Astrocyte (in vitro differentiated cells and primary cell): ENCODE data around the gene PNPLA2. TPM values are rescaled to one million over a fixed set of nuclear protein-coding genes. Genes with fewer than 3 reads are reported as not detected.

Experiments
- DNase-seq: peaks from one replicate; pipeline ENCODE4 v3.0.0-alpha.2; 2010; ENCODE audit warnings: low read depth
- FAIRE-seq: peaks from 2 replicates; lab custom pipeline; 2011; peaks lifted over from hg19 to GRCh38; lab: Jason Lieb, UNC
- H2AFZ ChIP-seq: 2 replicates; pipeline ENCODE4 v1.6.0; 2012; ENCODE audit warnings: low read depth, low read length, inconsistent platforms
- H3K27ac ChIP-seq: 2 replicates; pipeline ENCODE4 v1.5.1; 2011; ENCODE audit warnings: low read depth, low read length, inconsistent platforms
- H3K27me3 ChIP-seq: 2 replicates; pipeline ENCODE4 v1.6.0; 2011; ENCODE audit warnings: low read length, inconsistent platforms; ENCODE audit not compliant: insufficient read depth
- H3K36me3 ChIP-seq: 2 replicates; pipeline ENCODE4 v1.5.1; 2011; ENCODE audit warnings: low read length, inconsistent platforms; ENCODE audit not compliant: insufficient read depth
- H3K4me1 ChIP-seq: 2 replicates; pipeline ENCODE4 v1.5.1; 2011; ENCODE audit warnings: low read length, inconsistent platforms; ENCODE audit not compliant: insufficient read depth
- H3K4me2 ChIP-seq: 2 replicates; pipeline ENCODE4 v1.6.0; 2012; ENCODE audit warnings: low read length, inconsistent platforms
- H3K4me3 ChIP-seq: 2 replicates; pipeline ENCODE4 v1.5.1; 2011; ENCODE audit warnings: low read depth, mild to moderate bottlenecking, low read length, inconsistent platforms; ENCODE audit not compliant: insufficient read depth
- H3K79me2 ChIP-seq: 2 replicates; pipeline ENCODE4 v1.6.0; 2012; ENCODE audit warnings: mild to moderate bottlenecking, low read length, inconsistent platforms; ENCODE audit not compliant: insufficient read depth
- H3K9ac ChIP-seq: 2 replicates; pipeline ENCODE4 v1.6.0; 2012; ENCODE audit warnings: mild to moderate bottlenecking, low read length, inconsistent platforms
- H3K9me3 ChIP-seq: 2 replicates; pipeline ENCODE4 v1.5.1; 2012; ENCODE audit warnings: low read depth, mild to moderate bottlenecking, low read length, inconsistent platforms; ENCODE audit not compliant: insufficient read depth
- H4K20me1 ChIP-seq: 2 replicates; pipeline ENCODE4 v1.6.0; 2012; ENCODE audit warnings: low read length, inconsistent platforms; ENCODE audit not compliant: insufficient read depth
- H3K27ac Mint-ChIP-seq: one replicate; pipeline ENCODE4 v1.8.0; 2021; ENCODE audit warnings: mild to moderate bottlenecking, mixed read lengths; ENCODE audit not compliant: unreplicated experiment
- H3K27me3 Mint-ChIP-seq: one replicate; pipeline ENCODE4 v1.8.0; 2021; ENCODE audit warnings: low read depth, mixed read lengths; ENCODE audit not compliant: unreplicated experiment
- H3K36me3 Mint-ChIP-seq: one replicate; pipeline ENCODE4 v1.8.0; 2021; ENCODE audit warnings: low read depth, mixed read lengths; ENCODE audit not compliant: unreplicated experiment
- H3K4me1 Mint-ChIP-seq: one replicate; pipeline ENCODE4 v1.8.0; 2021; ENCODE audit warnings: low read depth, mixed read lengths; ENCODE audit not compliant: unreplicated experiment
- H3K4me3 Mint-ChIP-seq: one replicate; pipeline ENCODE4 v1.8.0; 2021; ENCODE audit warnings: mild to moderate bottlenecking, moderate library complexity, mixed read lengths; ENCODE audit not compliant: unreplicated experiment
- H3K9me3 Mint-ChIP-seq: one replicate; pipeline ENCODE4 v1.8.0; 2021; ENCODE audit warnings: mild to moderate bottlenecking, mixed read lengths; ENCODE audit not compliant: unreplicated experiment
- EZH2 ChIP-seq: IDR thresholded peaks from 2 replicates; pipeline ENCODE4 v1.6.1; 2012; ENCODE audit warnings: mild to moderate bottlenecking, low read length, inconsistent platforms; ENCODE audit not compliant: insufficient read depth
- total RNA-seq: library from RNA; stranded (reverse); gene quantifications from 2 replicates; pipeline ENCODE4 v1.2.1, GENCODE V29; 2021
- TF ChIP-seq, protein P1 (sequence below): IDR thresholded peaks from 2 replicates; pipeline ENCODE4 v1.5.1; 2011; ENCODE audit warnings: low read depth, mild to moderate bottlenecking, inconsistent platforms, low read length, moderate library complexity; ENCODE audit not compliant: insufficient read depth

PNPLA2 gene
- total RNA-seq, 1 donor from 2014 or later = 46.8 TPM

DNA sequence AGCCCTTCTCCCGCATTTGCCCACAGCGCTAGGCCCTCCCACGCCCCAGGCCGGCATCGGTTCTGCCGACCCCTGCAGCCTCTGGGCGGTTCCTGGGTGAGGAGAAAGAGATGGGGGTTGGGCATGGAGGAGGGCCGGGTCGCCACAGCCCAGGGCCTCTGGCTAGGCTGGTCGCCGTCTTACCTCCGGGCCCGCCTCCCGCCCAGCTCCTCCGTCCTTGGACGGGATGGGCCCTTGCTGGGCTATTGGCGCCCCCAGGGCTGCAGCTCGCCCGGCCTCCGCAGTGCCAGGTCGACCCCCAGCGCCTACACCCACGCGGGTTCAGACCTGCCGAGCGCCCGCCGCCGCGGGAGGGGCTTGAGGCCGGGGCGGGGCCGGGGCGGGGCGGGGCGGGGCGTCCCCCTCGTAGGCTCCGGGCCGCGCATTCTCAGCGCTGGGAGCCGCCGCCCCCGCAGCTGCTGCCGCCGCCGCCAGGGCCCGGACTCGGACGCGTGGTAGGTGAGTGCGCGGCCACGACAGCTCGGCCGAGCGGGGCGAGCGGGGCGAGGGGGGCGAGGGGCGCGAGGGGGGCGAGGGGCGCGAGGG, 13.9 kb downstream of the PNPLA2 start, which contains the start of gene CD151:
TSS of gene CD151 (plus strand) at position 424 of the 585 bp plus-strand sequence. CDS start 3,118 bp downstream, outside the sequence.
- no peaks in the 10 kb centered on the region for H3K36me3 Mint-ChIP-seq
- Histone ChIP-seq H3K27ac (peak within 1 kb of the TSS; percentile 79), H3K4me3 (peak within 1 kb of the TSS; percentile 86), H3K9ac (peak within 1 kb of the TSS; percentile 92), H3K36me3 (peaks cover 3% of the 10 kb centered on the region), H3K4me1 (peaks cover 68% of the 10 kb centered on the region), H3K79me2 (peaks cover 48% of the 10 kb centered on the region), H2AFZ (peak within 1 kb of the TSS; percentile 56), H3K9me3 (no peaks in the 10 kb centered on the region), H4K20me1 (peaks cover 60% of the 10 kb centered on the region), H3K27me3 (no peaks in the 10 kb centered on the region), H3K4me2 (peak within 1 kb of the TSS; percentile 98)
- DNase-seq = no peak
- H3K4me1 Mint-ChIP-seq = peaks cover 10% of the 10 kb centered on the region
- FAIRE-seq = no peak
- H3K9me3 Mint-ChIP-seq = no peaks in the 10 kb centered on the region
- peaks cover 3% of the 10 kb centered on the region for H3K27me3 Mint-ChIP-seq
- H3K4me3 Mint-ChIP-seq = peak within 1 kb of the TSS; percentile 91
- no peak for TF ChIP-seq EZH2
- TF ChIP-seq, protein P1, sequence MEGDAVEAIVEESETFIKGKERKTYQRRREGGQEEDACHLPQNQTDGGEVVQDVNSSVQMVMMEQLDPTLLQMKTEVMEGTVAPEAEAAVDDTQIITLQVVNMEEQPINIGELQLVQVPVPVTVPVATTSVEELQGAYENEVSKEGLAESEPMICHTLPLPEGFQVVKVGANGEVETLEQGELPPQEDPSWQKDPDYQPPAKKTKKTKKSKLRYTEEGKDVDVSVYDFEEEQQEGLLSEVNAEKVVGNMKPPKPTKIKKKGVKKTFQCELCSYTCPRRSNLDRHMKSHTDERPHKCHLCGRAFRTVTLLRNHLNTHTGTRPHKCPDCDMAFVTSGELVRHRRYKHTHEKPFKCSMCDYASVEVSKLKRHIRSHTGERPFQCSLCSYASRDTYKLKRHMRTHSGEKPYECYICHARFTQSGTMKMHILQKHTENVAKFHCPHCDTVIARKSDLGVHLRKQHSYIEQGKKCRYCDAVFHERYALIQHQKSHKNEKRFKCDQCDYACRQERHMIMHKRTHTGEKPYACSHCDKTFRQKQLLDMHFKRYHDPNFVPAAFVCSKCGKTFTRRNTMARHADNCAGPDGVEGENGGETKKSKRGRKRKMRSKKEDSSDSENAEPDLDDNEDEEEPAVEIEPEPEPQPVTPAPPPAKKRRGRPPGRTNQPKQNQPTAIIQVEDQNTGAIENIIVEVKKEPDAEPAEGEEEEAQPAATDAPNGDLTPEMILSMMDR = no peak
- H3K27ac Mint-ChIP-seq = peak within 1 kb of the TSS; percentile 98

DNA sequence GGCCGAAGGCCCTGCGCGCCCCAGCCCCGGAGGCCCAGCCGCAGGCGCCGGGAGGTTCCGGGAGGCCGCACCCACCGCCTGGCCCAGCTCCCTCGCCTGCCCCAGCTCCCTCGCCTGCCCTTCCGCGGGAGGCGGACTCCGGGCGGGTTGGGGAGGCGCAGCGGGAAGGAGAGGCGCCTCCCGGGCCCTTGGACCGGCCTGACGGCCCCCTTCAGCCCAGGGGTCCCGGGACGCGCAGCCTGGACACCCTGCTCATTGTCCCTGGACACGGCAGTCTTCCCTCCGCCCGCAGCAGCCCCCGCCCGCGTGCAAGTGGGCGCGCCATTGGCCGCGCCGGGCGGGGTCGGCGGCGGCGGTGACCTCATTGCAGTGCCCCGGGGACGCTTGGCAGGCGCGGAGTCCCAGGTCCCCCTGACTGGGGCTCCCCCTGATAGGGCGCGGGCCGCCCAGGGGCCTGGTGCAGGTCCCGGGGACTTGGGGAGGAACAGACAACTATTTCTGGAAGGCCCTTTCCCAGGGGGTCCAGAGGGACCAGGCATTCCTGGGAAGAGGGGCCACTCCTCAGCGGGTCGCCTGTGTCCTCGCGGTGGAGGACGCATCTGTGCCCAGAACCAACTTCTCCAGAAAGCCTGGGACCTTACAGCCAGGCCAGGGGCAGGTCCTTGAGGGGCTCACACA, 14.5 kb downstream of the PNPLA2 start:
- H3K79me2 ChIP-seq = peaks cover 53% of the 10 kb centered on the region

More for the DNA sequence above, 14.5 kb downstream of the PNPLA2 start:
- Histone ChIP-seq H3K36me3 (peaks cover 3% of the 10 kb centered on the region), H3K9ac (peak overlapping the region; percentile 92), H3K4me3 (peak overlapping the region; percentile 86), H4K20me1 (peaks cover 65% of the 10 kb centered on the region), H3K4me2 (peak overlapping the region; percentile 98), H3K27me3 (no peaks in the 10 kb centered on the region), H3K27ac (peak overlapping the region; percentile 79), H3K9me3 (no peaks in the 10 kb centered on the region), H2AFZ (no peak overlapping the region), H3K4me1 (peaks cover 68% of the 10 kb centered on the region)
- DNase-seq = no peak
- no peaks in the 10 kb centered on the region for H3K9me3 Mint-ChIP-seq
- peaks cover 8% of the 10 kb centered on the region for H3K4me1 Mint-ChIP-seq
- no peak for FAIRE-seq
- H3K27me3 Mint-ChIP-seq = peaks cover 1% of the 10 kb centered on the region
- TF ChIP-seq EZH2 = no peak
- TF ChIP-seq, protein P1 = no peak
- peak overlapping the region; percentile 98 for H3K27ac Mint-ChIP-seq
- H3K36me3 Mint-ChIP-seq = no peaks in the 10 kb centered on the region
- H3K4me3 Mint-ChIP-seq = peak overlapping the region; percentile 91
